GM20000 (cell line): ENCODE data around the gene KRT34.

Experiments
- DNase-seq: peaks from one replicate; pipeline ENCODE4 v3.0.0; 2012; ENCODE audit warnings: low spot score
- CTCF ChIP-seq: IDR thresholded peaks from 2 replicates; pipeline ENCODE4 v1.5.1; 2012; ENCODE audit warnings: mild to moderate bottlenecking, control low read depth; ENCODE audit errors: extremely low read depth, missing control alignments

KRT34 gene

GRCh38 chr17:41419716-41420115 lies 37.6 kb upstream of the KRT34 start:
- no peak for DNase-seq
- no peak for TF ChIP-seq CTCF

GRCh38 chr17:41418116-41418860 lies 36.2 kb upstream of the KRT34 start:
- no peak for TF ChIP-seq CTCF
- DNase-seq: no peak

- peak; percentile 20 for TF ChIP-seq CTCF
- peak; percentile 37 for DNase-seq
Observed at GRCh38 chr17:41417576-41418015, 35.5 kb upstream of the KRT34 start.

- TF ChIP-seq CTCF: no peak
- no peak for DNase-seq
Observed at GRCh38 chr17:41417127-41417526, 35.0 kb upstream of the KRT34 start.

- no peak for DNase-seq
- TF ChIP-seq CTCF: no peak
Observed at GRCh38 chr17:41416479-41416878, 34.4 kb upstream of the KRT34 start.

- no peak for TF ChIP-seq CTCF
- no peak for DNase-seq
Observed at GRCh38 chr17:41415833-41416335, 33.8 kb upstream of the KRT34 start.

GRCh38 chr17:41415411-41415810 lies 33.3 kb upstream of the KRT34 start:
- no peak for DNase-seq
- no peak for TF ChIP-seq CTCF
